Neural progenitor cell (in vitro differentiated cells): ENCODE data around the gene SKI.

Experiments used
- EZH2 ChIP-seq: fragments of 200-600 bp; sonication (generic); IDR thresholded peaks from 2 replicates; pipeline ENCODE4 v1.6.1; 2017; ENCODE audit warnings: antibody characterized with exemption, mild to moderate bottlenecking, moderate library complexity
- EZH2phosphoT487 ChIP-seq: fragments of 200-600 bp; sonication (generic); IDR thresholded peaks from 2 replicates; pipeline ENCODE4 v1.6.1; 2017; ENCODE audit warnings: antibody characterized with exemption
- TF ChIP-seq, protein P1 (sequence below): fragments of 200-600 bp; sonication (generic); IDR thresholded peaks from 2 replicates; pipeline ENCODE4 v1.5.1; 2017; ENCODE audit warnings: antibody characterized with exemption, mild to moderate bottlenecking

DNA sequence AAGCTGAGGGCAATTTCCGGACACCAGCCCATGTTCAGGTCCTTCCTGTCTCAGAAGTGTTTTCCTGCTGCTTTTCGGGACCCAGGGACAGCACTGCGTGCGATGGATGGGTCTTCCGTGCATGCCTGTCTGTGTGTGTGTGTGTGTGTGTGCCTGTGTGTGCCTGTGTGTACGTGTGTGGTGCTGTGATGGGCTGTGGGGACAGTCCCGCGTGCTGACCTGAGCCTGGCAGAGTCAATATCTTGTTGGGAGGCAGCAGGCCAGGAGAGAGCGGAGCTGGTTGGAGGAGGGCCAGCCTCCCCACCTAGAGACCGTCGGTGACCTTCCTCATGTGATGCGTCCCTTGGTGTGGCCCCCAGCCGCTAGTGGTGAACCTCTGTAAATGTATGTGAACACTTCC lies 13.7 kb downstream of the SKI start:
- TF ChIP-seq, protein P1, sequence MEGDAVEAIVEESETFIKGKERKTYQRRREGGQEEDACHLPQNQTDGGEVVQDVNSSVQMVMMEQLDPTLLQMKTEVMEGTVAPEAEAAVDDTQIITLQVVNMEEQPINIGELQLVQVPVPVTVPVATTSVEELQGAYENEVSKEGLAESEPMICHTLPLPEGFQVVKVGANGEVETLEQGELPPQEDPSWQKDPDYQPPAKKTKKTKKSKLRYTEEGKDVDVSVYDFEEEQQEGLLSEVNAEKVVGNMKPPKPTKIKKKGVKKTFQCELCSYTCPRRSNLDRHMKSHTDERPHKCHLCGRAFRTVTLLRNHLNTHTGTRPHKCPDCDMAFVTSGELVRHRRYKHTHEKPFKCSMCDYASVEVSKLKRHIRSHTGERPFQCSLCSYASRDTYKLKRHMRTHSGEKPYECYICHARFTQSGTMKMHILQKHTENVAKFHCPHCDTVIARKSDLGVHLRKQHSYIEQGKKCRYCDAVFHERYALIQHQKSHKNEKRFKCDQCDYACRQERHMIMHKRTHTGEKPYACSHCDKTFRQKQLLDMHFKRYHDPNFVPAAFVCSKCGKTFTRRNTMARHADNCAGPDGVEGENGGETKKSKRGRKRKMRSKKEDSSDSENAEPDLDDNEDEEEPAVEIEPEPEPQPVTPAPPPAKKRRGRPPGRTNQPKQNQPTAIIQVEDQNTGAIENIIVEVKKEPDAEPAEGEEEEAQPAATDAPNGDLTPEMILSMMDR: no peak
- no peak for TF ChIP-seq EZH2
- TF ChIP-seq EZH2phosphoT487: no peak
